Activated T-helper 1 cell treated with anti-CD3 and anti-CD28 coated beads, Interleukin-12 subunit alpha, Interleukin-12 subunit beta, Interleukin-2, Interleukin-4 antibody, amounts not matched to agents 30 ng/mL and 10 ng/mL and 1 ng/mL, durations not matched to agents 14 hours and 24 hours and 36 hours (primary cell): ENCODE measurements around the gene TLR9. TPM values are rescaled to one million over a fixed set of nuclear protein-coding genes. Genes with fewer than 3 reads are reported as not detected.

Source experiments
- DNase-seq: peaks from one replicate; pipeline ENCODE4 v3.0.0; 2021; ENCODE audit warnings: low spot score
- H3K27ac Mint-ChIP-seq: one replicate; pipeline ENCODE4 v1.8.0; 2021; ENCODE audit warnings: mild to moderate bottlenecking, mixed read lengths
- H3K27me3 Mint-ChIP-seq: one replicate; pipeline ENCODE4 v1.8.0; 2022; ENCODE audit warnings: mild to moderate bottlenecking, moderate library complexity, mixed read lengths; ENCODE audit not compliant: insufficient read depth
- H3K36me3 Mint-ChIP-seq: one replicate; pipeline ENCODE4 v1.8.0; 2021; ENCODE audit warnings: low read depth, mixed read lengths
- H3K4me1 Mint-ChIP-seq: one replicate; pipeline ENCODE4 v1.8.0; 2021; ENCODE audit warnings: low read depth, mixed read lengths
- H3K4me3 Mint-ChIP-seq: one replicate; pipeline ENCODE4 v1.8.0; 2021; ENCODE audit warnings: mild to moderate bottlenecking, moderate library complexity, mixed read lengths
- H3K9me3 Mint-ChIP-seq: one replicate; pipeline ENCODE4 v1.8.0; 2021; ENCODE audit warnings: mixed read lengths
- intact Hi-C: fragments of 100-400 bp; cut with micrococcal nuclease; formaldehyde crosslinking; loops from one replicate; pipeline ENCODE4 v1.15.1; 2024
- total RNA-seq: library from RNA; stranded (reverse); gene quantifications from 2 replicates; pipeline ENCODE4 v1.2.3, GENCODE V29; 2022

TLR9 gene
- total RNA-seq, 1 donor from 2014 or later, result 0.47 TPM

GRCh38 chr3:52175416-52176179 lies 49.8 kb downstream of the TLR9 start:
- H3K4me1 Mint-ChIP-seq, result peaks cover 7% of the 10 kb centered on the region
- no peaks in the 10 kb centered on the region for H3K9me3 Mint-ChIP-seq
- no peak overlapping the region for H3K27ac Mint-ChIP-seq
- H3K4me3 Mint-ChIP-seq, result no peak overlapping the region
- intact Hi-C loops, result no loop called here
- peaks cover 5% of the 10 kb centered on the region for H3K27me3 Mint-ChIP-seq
- H3K36me3 Mint-ChIP-seq, result no peaks in the 10 kb centered on the region
- no peak for DNase-seq

GRCh38 chr3:52174896-52175295 lies 50.5 kb downstream of the TLR9 start:
- H3K4me1 Mint-ChIP-seq, result peaks cover 7% of the 10 kb centered on the region
- no peak overlapping the region for H3K27ac Mint-ChIP-seq
- no peak overlapping the region for H3K4me3 Mint-ChIP-seq
- no peak for DNase-seq
- intact Hi-C loops, result no loop called here
- peaks cover 5% of the 10 kb centered on the region for H3K27me3 Mint-ChIP-seq
- no peaks in the 10 kb centered on the region for H3K36me3 Mint-ChIP-seq
- no peaks in the 10 kb centered on the region for H3K9me3 Mint-ChIP-seq

- no peak overlapping the region for H3K27ac Mint-ChIP-seq
- peaks cover 7% of the 10 kb centered on the region for H3K4me1 Mint-ChIP-seq
- intact Hi-C loops, result no loop called here
- no peaks in the 10 kb centered on the region for H3K36me3 Mint-ChIP-seq
- peaks cover 6% of the 10 kb centered on the region for H3K27me3 Mint-ChIP-seq
- no peak for DNase-seq
- H3K4me3 Mint-ChIP-seq, result no peak overlapping the region
- H3K9me3 Mint-ChIP-seq, result no peaks in the 10 kb centered on the region
Observed at GRCh38 chr3:52173101-52173500, 52.3 kb downstream of the TLR9 start.

- H3K27ac Mint-ChIP-seq, result no peak overlapping the region
- H3K27me3 Mint-ChIP-seq, result peaks cover 6% of the 10 kb centered on the region
- no peaks in the 10 kb centered on the region for H3K9me3 Mint-ChIP-seq
- no peaks in the 10 kb centered on the region for H3K36me3 Mint-ChIP-seq
- no peak for DNase-seq
- H3K4me3 Mint-ChIP-seq, result no peak overlapping the region
- intact Hi-C loops, result no loop called here
- peaks cover 7% of the 10 kb centered on the region for H3K4me1 Mint-ChIP-seq
Observed at GRCh38 chr3:52172262-52172757, 53.1 kb downstream of the TLR9 start.

- intact Hi-C loops, result no loop called here
- no peak overlapping the region for H3K27ac Mint-ChIP-seq
- peaks cover 7% of the 10 kb centered on the region for H3K4me1 Mint-ChIP-seq
- no peaks in the 10 kb centered on the region for H3K36me3 Mint-ChIP-seq
- H3K4me3 Mint-ChIP-seq, result no peak overlapping the region
- no peaks in the 10 kb centered on the region for H3K9me3 Mint-ChIP-seq
- DNase-seq, result no peak
- peaks cover 6% of the 10 kb centered on the region for H3K27me3 Mint-ChIP-seq
Observed at GRCh38 chr3:52171514-52172261, 53.8 kb downstream of the TLR9 start.

Other genes starting within 250 kb of the TLR9 start
- 58.0 and 58.5 TPM in 2 replicates for gene ACY1, start 242.1 kb downstream of the TLR9 start, total RNA-seq
- gene RPL29, start 229.8 kb downstream of the TLR9 start, total RNA-seq, result 1,590 and 1,596 TPM in 2 replicates
- gene DUSP7, start 169.1 kb downstream of the TLR9 start, total RNA-seq, result 35.4 and 37.4 TPM in 2 replicates
- gene POC1A, start 71.2 kb downstream of the TLR9 start, total RNA-seq, result 20.3 and 24.9 TPM in 2 replicates
- 105 and 110 TPM in 2 replicates for gene ALAS1, start 27.5 kb downstream of the TLR9 start, total RNA-seq
- gene TWF2, start 13.5 kb upstream of the TLR9 start, total RNA-seq, result 94.3 and 98.6 TPM in 2 replicates
- gene PPM1M, start 20.1 kb upstream of the TLR9 start, total RNA-seq, result 57.1 and 59.5 TPM in 2 replicates
- gene WDR82, start 53.0 kb upstream of the TLR9 start, total RNA-seq, result 105 and 107 TPM in 2 replicates
- gene GLYCTK, start 62.2 kb upstream of the TLR9 start, total RNA-seq, result 17.0 and 18.3 TPM in 2 replicates
- gene DNAH1, start 90.7 kb upstream of the TLR9 start, total RNA-seq, result 12.1 and 12.2 TPM in 2 replicates
- 104 and 113 TPM in 2 replicates for gene BAP1, start 184.4 kb upstream of the TLR9 start, total RNA-seq
- gene PHF7, start 185.0 kb upstream of the TLR9 start, total RNA-seq, result 11.1 and 11.4 TPM in 2 replicates
- 0.13 TPM in 1 of 2 replicates, not detected in the other for gene SEMA3G, start 219.5 kb upstream of the TLR9 start, total RNA-seq
- 0.32 and 0.67 TPM in 2 replicates for gene TNNC1, start 228.4 kb upstream of the TLR9 start, total RNA-seq
- gene NISCH, start 230.0 kb upstream of the TLR9 start, total RNA-seq, result 72.0 and 74.2 TPM in 2 replicates